GM18868 (cell line): ENCODE results near the gene UBE4A.

Source experiments
- ATAC-seq: cut with Tn5 transposase; IDR thresholded peaks from one replicate; pipeline ENCODE4 v1.9.1; 2021; ENCODE audit warnings: mild to moderate bottlenecking, moderate library complexity; ENCODE audit not compliant: unreplicated experiment

The UBE4A gene

GRCh38 chr11:118435893-118436624, 76.7 kb downstream of the UBE4A start, which contains the start of gene KMT2A:
Gene KMT2A (plus strand): TSS chr11:118436492. CDS start chr11:118436513, 21 bp downstream.
- peak; percentile 55 for ATAC-seq

- peak; percentile 11 for ATAC-seq
Observed at GRCh38 chr11:118436639-118437207, 77.3 kb downstream of the UBE4A start.

GRCh38 chr11:118437208-118438125, 78.1 kb downstream of the UBE4A start:
- no peak for ATAC-seq

- peak; percentile 22 for ATAC-seq
Observed at GRCh38 chr11:118438314-118438931, 79.0 kb downstream of the UBE4A start.

GRCh38 chr11:118439646-118440045, 80.2 kb downstream of the UBE4A start:
- ATAC-seq = no peak

GRCh38 chr11:118441770-118442275, 82.4 kb downstream of the UBE4A start:
- no peak for ATAC-seq

GRCh38 chr11:118442301-118442700, 82.9 kb downstream of the UBE4A start:
- no peak for ATAC-seq

- ATAC-seq = peak; percentile 23
Observed at GRCh38 chr11:118442908-118443589, 83.6 kb downstream of the UBE4A start.

- ATAC-seq = peak; percentile 57
Observed at GRCh38 chr11:118443590-118444218, 84.3 kb downstream of the UBE4A start.

GRCh38 chr11:118447423-118447822, 88.0 kb downstream of the UBE4A start:
- ATAC-seq = no peak

- peak; percentile 84 for ATAC-seq
Observed at GRCh38 chr11:118448294-118448693, 88.9 kb downstream of the UBE4A start.
